GM08714 (cell line): ENCODE measurements around the gene GGA1.

Experiments
- H3K4me3 ChIP-seq: fragments of 200-500 bp; sonication (Bioruptor generic); 2 replicates; pipeline ENCODE4 v1.5.1; 2014; ENCODE audit warnings: mild to moderate bottlenecking, low read length, inconsistent platforms
- ZNF274 ChIP-seq: IDR thresholded peaks from 2 replicates; pipeline ENCODE4 v1.6.1; 2012; ENCODE audit warnings: mild to moderate bottlenecking, low read depth, low read length

Gene GGA1

GRCh38 chr22:37657590-37658132 is 49.0 kb downstream of the GGA1 start:
- no peak for TF ChIP-seq ZNF274
- peak overlapping the region; percentile 59; the same call in 1 of the 2 replicates for H3K4me3 ChIP-seq

GRCh38 chr22:37658133-37659065 is 49.8 kb downstream of the GGA1 start, which contains the start of gene PDXP:
PDXP (plus strand) TSS chr22:37658723; CDS start chr22:37658783, 60 bp downstream.
- TF ChIP-seq ZNF274: no peak

GRCh38 chr22:37659066-37659896 is 50.6 kb downstream of the GGA1 start:
- peak overlapping the region; percentile 83 for H3K4me3 ChIP-seq
- no peak for TF ChIP-seq ZNF274

More at GRCh38 chr22:37658133-37659065, 49.8 kb downstream of the GGA1 start, which contains the start of gene PDXP:
- H3K4me3 ChIP-seq: peak within 1 kb of the TSS; percentile 83

- peak overlapping the region; percentile 83 for H3K4me3 ChIP-seq
- no peak for TF ChIP-seq ZNF274
Measured at GRCh38 chr22:37659897-37660708, 51.5 kb downstream of the GGA1 start.

GRCh38 chr22:37660709-37661045 is 52.0 kb downstream of the GGA1 start:
- H3K4me3 ChIP-seq: peak overlapping the region; percentile 83; the same call in 1 of the 2 replicates
- TF ChIP-seq ZNF274: no peak

GRCh38 chr22:37661160-37661924 is 52.7 kb downstream of the GGA1 start:
- TF ChIP-seq ZNF274: no peak
- peak overlapping the region; percentile 5; the same call in 1 of the 2 replicates for H3K4me3 ChIP-seq

- no peak for TF ChIP-seq ZNF274
- H3K4me3 ChIP-seq: no peak overlapping the region
Measured at GRCh38 chr22:37662039-37662438, 53.4 kb downstream of the GGA1 start.

- no peak overlapping the region for H3K4me3 ChIP-seq
- TF ChIP-seq ZNF274: no peak
Measured at GRCh38 chr22:37663521-37664140, 55.0 kb downstream of the GGA1 start.

GRCh38 chr22:37664249-37665101 is 55.8 kb downstream of the GGA1 start:
- no peak for TF ChIP-seq ZNF274
- H3K4me3 ChIP-seq: no peak overlapping the region

GRCh38 chr22:37665487-37665886 is 56.9 kb downstream of the GGA1 start:
- H3K4me3 ChIP-seq: no peak overlapping the region

GRCh38 chr22:37669586-37669985 is 61.0 kb downstream of the GGA1 start:
- H3K4me3 ChIP-seq: no peak overlapping the region
- TF ChIP-seq ZNF274: no peak

More at GRCh38 chr22:37665487-37665886, 56.9 kb downstream of the GGA1 start:
- TF ChIP-seq ZNF274: no peak

- no peak for TF ChIP-seq ZNF274
- H3K4me3 ChIP-seq: no peak overlapping the region
Measured at GRCh38 chr22:37672206-37672919, 63.7 kb downstream of the GGA1 start.
